ENCODE measurements around the gene TLE7. TPM values are rescaled to one million over a fixed set of nuclear protein-coding genes. Genes with fewer than 3 reads are reported as not detected.

The TLE7 gene
- total RNA-seq, 1 experiment from 2014 or later: not detected

DNA sequence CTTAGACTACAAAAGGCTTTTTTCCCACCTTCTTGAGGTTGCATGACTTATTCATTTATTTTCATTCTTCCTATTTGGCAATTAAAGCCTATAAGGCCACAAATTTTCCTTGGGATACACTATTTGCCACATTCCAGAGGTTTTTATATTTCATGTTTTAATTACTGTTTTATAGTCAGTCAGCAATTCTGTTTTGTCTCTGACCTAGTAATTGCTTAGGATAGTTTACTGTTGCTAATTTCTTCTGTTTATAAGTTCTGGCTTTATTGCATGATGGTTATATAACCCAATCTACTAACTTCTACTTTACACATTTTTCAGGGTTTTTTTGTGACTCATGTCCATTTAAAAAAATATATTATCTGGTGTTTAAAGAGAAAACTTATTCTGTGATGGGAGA, 17.7 kb upstream of the TLE7 start:
- Histone ChIP-seq H2BK20ac (ENCODE audit: low read depth, low read length, poor library complexity, severe bottlenecking) (no peak overlapping the region), H3K79me2 (ENCODE audit: insufficient read depth, low read length) (peaks cover 4% of the 10 kb centered on the region; the same call in 1 of the 2 replicates), H3K14ac (ENCODE audit: insufficient read depth, low read length) (no peak overlapping the region), H3K27me3 (ENCODE audit: insufficient read depth, low read length) (no peaks in the 10 kb centered on the region), H2BK15ac (ENCODE audit: low read depth, low read length) (no peak overlapping the region), H3T11ph (ENCODE audit: low read length) (no peak overlapping the region), H2BK120ac (ENCODE audit: low read depth, low read length, poor library complexity, severe bottlenecking) (no peak overlapping the region), H3K4ac (ENCODE audit: low read depth, low read length) (no peak overlapping the region), H2BK5ac (ENCODE audit: insufficient read length, low read length) (no peak overlapping the region), H3K56ac (ENCODE audit: insufficient read length, low read depth, low read length) (no peak overlapping the region), H3K23ac (ENCODE audit: insufficient read length, low read depth, low read length) (no peak overlapping the region), H3K79me1 (ENCODE audit: insufficient read depth, low read depth, low read length, poor library complexity, severe bottlenecking) (no peaks in the 10 kb centered on the region), H2AK5ac (ENCODE audit: insufficient read length, low read length) (no peak overlapping the region), H3K4me2 (ENCODE audit: insufficient read depth, insufficient read length, low read length) (no peak overlapping the region), H3K9me3 (ENCODE audit: control insufficient read depth, low read depth, low read length) (no peaks in the 10 kb centered on the region), H2AFZ (ENCODE audit: low read length) (no peak overlapping the region), H3K18ac (ENCODE audit: insufficient read length, low read depth, low read length) (no peak overlapping the region), H4K91ac (ENCODE audit: insufficient read length, low read depth, low read length) (no peak overlapping the region), H2BK12ac (ENCODE audit: insufficient read length, low read depth, low read length) (no peak overlapping the region), H4K8ac (replicated peaks; ENCODE audit: insufficient read length, low read depth, low read length) (no peak overlapping the region), H4K5ac (ENCODE audit: insufficient read length, low read depth, low read length) (no peak overlapping the region), H3K27ac (ENCODE audit: insufficient read length, low read depth, low read length) (no peak overlapping the region), H3K9ac (ENCODE audit: extremely low read depth, insufficient read length, low read length) (no peak overlapping the region), H3K23me2 (ENCODE audit: insufficient read length, low read depth, low read length, poor library complexity, severe bottlenecking) (peaks cover 3% of the 10 kb centered on the region), H4K20me1 (ENCODE audit: control insufficient read depth, insufficient read depth, insufficient read length) (no peaks in the 10 kb centered on the region), H3K4me1 (ENCODE audit: insufficient read depth, low read length) (no peaks in the 10 kb centered on the region; the same call in 1 of the 2 replicates)
- TF ChIP-seq, protein P1, sequence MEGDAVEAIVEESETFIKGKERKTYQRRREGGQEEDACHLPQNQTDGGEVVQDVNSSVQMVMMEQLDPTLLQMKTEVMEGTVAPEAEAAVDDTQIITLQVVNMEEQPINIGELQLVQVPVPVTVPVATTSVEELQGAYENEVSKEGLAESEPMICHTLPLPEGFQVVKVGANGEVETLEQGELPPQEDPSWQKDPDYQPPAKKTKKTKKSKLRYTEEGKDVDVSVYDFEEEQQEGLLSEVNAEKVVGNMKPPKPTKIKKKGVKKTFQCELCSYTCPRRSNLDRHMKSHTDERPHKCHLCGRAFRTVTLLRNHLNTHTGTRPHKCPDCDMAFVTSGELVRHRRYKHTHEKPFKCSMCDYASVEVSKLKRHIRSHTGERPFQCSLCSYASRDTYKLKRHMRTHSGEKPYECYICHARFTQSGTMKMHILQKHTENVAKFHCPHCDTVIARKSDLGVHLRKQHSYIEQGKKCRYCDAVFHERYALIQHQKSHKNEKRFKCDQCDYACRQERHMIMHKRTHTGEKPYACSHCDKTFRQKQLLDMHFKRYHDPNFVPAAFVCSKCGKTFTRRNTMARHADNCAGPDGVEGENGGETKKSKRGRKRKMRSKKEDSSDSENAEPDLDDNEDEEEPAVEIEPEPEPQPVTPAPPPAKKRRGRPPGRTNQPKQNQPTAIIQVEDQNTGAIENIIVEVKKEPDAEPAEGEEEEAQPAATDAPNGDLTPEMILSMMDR (conservative IDR thresholded peaks at IDR 0.05): no peak
- H3K36me3 Mint-ChIP-seq (ENCODE audit: insufficient read depth in 1 of 3, low read depth in 3 of 3): peaks cover 17 to 20% (median 18%) of the 10 kb centered on the region in 3 experiments
- H3K9me3 Mint-ChIP-seq: peaks cover 0 to 6% of the 10 kb centered on the region in 2 experiments; a peak in 3 of 5 replicates
- H3K27ac Mint-ChIP-seq: no peak overlapping the region; a peak in 1 of 7 replicates
- no peak for DNase-seq
- H3K27me3 Mint-ChIP-seq (ENCODE audit: low read depth): no peaks in the 10 kb centered on the region
- no peak overlapping the region for H3K4me3 Mint-ChIP-seq
- H3K4me1 Mint-ChIP-seq: peaks cover 13 to 20% of the 10 kb centered on the region in 2 experiments
